OCI-LY7 (cell line): Measurements from ENCODE around the gene SYNGR4. TPM values are rescaled to one million over a fixed set of nuclear protein-coding genes. Genes with fewer than 3 reads are reported as not detected.

Experiments
- BruUV-seq: library from RNA; stranded (reverse); fragments of 400-500 nt; replicated peaks from 2 replicates; lab custom pipeline; 2021; lab: Mats Ljungman, UMichigan
- CTCF ChIA-PET: fragments of 300-600 bp; sonication (Branson Sonifier 250); formaldehyde crosslinking; loops from one replicate; lab custom pipeline; 2022; ENCODE audit warnings: antibody characterized with exemption; ENCODE audit not compliant: unreplicated experiment; lab: Charles Lee
- POLR2A ChIA-PET: fragments of 300-600 bp; sonication (Branson Sonifier 250); formaldehyde crosslinking; loops from one replicate; lab custom pipeline; 2022; ENCODE audit warnings: antibody characterized with exemption; lab: Charles Lee
- DNase-seq: peaks from one replicate; pipeline ENCODE4 v3.0.0-alpha.2; 2015; ENCODE audit warnings: low spot score
- H2AFZ ChIP-seq: fragments of 200-600 bp; sonication (generic), shearing (Covaris generic); 2 replicates; pipeline ENCODE4 v1.6.1; 2014; ENCODE audit warnings: mild to moderate bottlenecking, antibody characterized with exemption, low read length, moderate library complexity
- H3K27ac ChIP-seq: fragments of 200-600 bp; sonication (generic); 2 replicates; pipeline ENCODE4 v1.5.1; 2014; ENCODE audit warnings: mixed run types, low read depth, mild to moderate bottlenecking, moderate library complexity, low read length, inconsistent platforms; ENCODE audit not compliant: poor library complexity, severe bottlenecking
- H3K36me3 ChIP-seq: fragments of 200-600 bp; sonication (generic); 2 replicates; pipeline ENCODE4 v1.6.1; 2014; ENCODE audit warnings: mild to moderate bottlenecking, antibody characterized with exemption, low read length, moderate library complexity, mixed read lengths; ENCODE audit not compliant: insufficient read depth
- H3K4me1 ChIP-seq: fragments of 200-600 bp; sonication (generic); 2 replicates; pipeline ENCODE4 v1.5.1; 2014; ENCODE audit warnings: mild to moderate bottlenecking, low read length; ENCODE audit not compliant: insufficient read depth, poor library complexity, severe bottlenecking
- H3K4me2 ChIP-seq: fragments of 200-600 bp; sonication (generic); 2 replicates; pipeline ENCODE4 v1.6.1; 2014; ENCODE audit warnings: mild to moderate bottlenecking, low read length
- H3K4me3 ChIP-seq: fragments of 200-600 bp; sonication (generic); 2 replicates; pipeline ENCODE4 v1.5.1; 2014; ENCODE audit warnings: mild to moderate bottlenecking, low read depth, low read length; ENCODE audit not compliant: poor library complexity, severe bottlenecking
- H3K79me2 ChIP-seq: fragments of 200-600 bp; sonication (generic); 2 replicates; pipeline ENCODE4 v1.6.1; 2016; ENCODE audit warnings: low read depth, mild to moderate bottlenecking, low read length, moderate library complexity, mixed read lengths; ENCODE audit not compliant: insufficient read depth
- H3K9me2 ChIP-seq: fragments of 200-600 bp; sonication (generic); 2 replicates; pipeline ENCODE4 v1.6.1; 2016; ENCODE audit warnings: mild to moderate bottlenecking, low read length, mixed read lengths; ENCODE audit not compliant: insufficient read depth
- H3K9me3 ChIP-seq: fragments of 200-600 bp; sonication (generic); 2 replicates; pipeline ENCODE4 v1.6.1; 2014; ENCODE audit warnings: mild to moderate bottlenecking, mixed run types, low read length, mixed read lengths
- H4K20me1 ChIP-seq: fragments of 200-600 bp; sonication (generic); 2 replicates; pipeline ENCODE4 v1.6.1; 2014; ENCODE audit warnings: mild to moderate bottlenecking, antibody characterized with exemption, low read length, moderate library complexity, mixed read lengths; ENCODE audit not compliant: insufficient read depth
- EZH2phosphoT487 ChIP-seq: fragments of 200-600 bp; sonication (generic); IDR thresholded peaks from 2 replicates; pipeline ENCODE4 v1.6.1; 2018; ENCODE audit warnings: low read depth, borderline replicate concordance, mild to moderate bottlenecking, mixed run types, antibody characterized with exemption, low read length, moderate library complexity, mixed read lengths
- intact Hi-C: fragments of 100-400 bp; cut with micrococcal nuclease; formaldehyde crosslinking; loops from one replicate; pipeline ENCODE4 v1.10.0; 2022; ENCODE audit not compliant: unreplicated experiment
- total RNA-seq, 2 experiments: library from RNA; depleted of rRNA in 1 of 2; stranded (reverse); fragments of >200 nt in 1 of 2; shearing (Covaris generic) in 1 of 2; gene quantifications; 2 replicates each; pipeline ENCODE4 v1.2.3, GENCODE V29; 2014 to 2022
- TF ChIP-seq, protein P1 (sequence below): fragments of 200-600 bp; sonication (generic); conservative IDR thresholded peaks from 2 replicates; pipeline ENCODE4 v1.5.1; 2014; ENCODE audit warnings: mild to moderate bottlenecking, antibody characterized with exemption, low read length, moderate library complexity, mixed read lengths

Gene SYNGR4
- total RNA-seq, 2 experiments from 2014 or later: 0.38 to 1.2 TPM

DNA sequence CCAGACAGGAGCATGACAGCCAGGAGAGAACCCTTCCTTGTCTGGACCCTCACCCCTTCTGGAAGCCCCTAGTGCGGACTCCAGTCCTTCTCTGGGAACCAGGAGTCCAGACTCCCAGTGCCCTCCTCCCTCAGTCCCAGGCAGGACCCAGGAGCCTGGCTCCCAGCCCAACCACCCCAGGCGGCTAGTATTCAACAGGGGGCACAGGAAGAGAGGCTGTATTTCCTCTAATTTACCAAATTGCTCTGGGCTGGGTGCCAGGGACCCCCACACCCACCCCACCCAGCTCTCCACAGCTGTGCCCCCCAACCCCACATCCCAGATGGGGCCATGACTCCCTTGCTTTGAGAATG lies 32.6 kb downstream of the SYNGR4 start:
- H3K4me1 ChIP-seq: peaks cover 39% of the 10 kb centered on the region
- no peak overlapping the region for H2AFZ ChIP-seq
- no peaks in the 10 kb centered on the region for H4K20me1 ChIP-seq
- H3K9me2 ChIP-seq: no peaks in the 10 kb centered on the region
- DNase-seq: no peak
- H3K4me3 ChIP-seq: no peak overlapping the region
- intact Hi-C loops: no loop called here
- BruUV-seq: no TSS peak
- no peak for TF ChIP-seq EZH2phosphoT487
- TF ChIP-seq, protein P1, sequence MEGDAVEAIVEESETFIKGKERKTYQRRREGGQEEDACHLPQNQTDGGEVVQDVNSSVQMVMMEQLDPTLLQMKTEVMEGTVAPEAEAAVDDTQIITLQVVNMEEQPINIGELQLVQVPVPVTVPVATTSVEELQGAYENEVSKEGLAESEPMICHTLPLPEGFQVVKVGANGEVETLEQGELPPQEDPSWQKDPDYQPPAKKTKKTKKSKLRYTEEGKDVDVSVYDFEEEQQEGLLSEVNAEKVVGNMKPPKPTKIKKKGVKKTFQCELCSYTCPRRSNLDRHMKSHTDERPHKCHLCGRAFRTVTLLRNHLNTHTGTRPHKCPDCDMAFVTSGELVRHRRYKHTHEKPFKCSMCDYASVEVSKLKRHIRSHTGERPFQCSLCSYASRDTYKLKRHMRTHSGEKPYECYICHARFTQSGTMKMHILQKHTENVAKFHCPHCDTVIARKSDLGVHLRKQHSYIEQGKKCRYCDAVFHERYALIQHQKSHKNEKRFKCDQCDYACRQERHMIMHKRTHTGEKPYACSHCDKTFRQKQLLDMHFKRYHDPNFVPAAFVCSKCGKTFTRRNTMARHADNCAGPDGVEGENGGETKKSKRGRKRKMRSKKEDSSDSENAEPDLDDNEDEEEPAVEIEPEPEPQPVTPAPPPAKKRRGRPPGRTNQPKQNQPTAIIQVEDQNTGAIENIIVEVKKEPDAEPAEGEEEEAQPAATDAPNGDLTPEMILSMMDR: no peak
- no peaks in the 10 kb centered on the region for H3K9me3 ChIP-seq
- H3K27ac ChIP-seq: no peak overlapping the region
- CTCF ChIA-PET: interaction anchor here (0.5 kb wide), 1 partner anchor 731 kb away, joined by 10 read pairs; no protein-coding TSS in a partner anchor
- POLR2A ChIA-PET: no interaction called here
- H3K36me3 ChIP-seq: no peaks in the 10 kb centered on the region
- H3K79me2 ChIP-seq: no peaks in the 10 kb centered on the region
- no peak overlapping the region for H3K4me2 ChIP-seq

DNA sequence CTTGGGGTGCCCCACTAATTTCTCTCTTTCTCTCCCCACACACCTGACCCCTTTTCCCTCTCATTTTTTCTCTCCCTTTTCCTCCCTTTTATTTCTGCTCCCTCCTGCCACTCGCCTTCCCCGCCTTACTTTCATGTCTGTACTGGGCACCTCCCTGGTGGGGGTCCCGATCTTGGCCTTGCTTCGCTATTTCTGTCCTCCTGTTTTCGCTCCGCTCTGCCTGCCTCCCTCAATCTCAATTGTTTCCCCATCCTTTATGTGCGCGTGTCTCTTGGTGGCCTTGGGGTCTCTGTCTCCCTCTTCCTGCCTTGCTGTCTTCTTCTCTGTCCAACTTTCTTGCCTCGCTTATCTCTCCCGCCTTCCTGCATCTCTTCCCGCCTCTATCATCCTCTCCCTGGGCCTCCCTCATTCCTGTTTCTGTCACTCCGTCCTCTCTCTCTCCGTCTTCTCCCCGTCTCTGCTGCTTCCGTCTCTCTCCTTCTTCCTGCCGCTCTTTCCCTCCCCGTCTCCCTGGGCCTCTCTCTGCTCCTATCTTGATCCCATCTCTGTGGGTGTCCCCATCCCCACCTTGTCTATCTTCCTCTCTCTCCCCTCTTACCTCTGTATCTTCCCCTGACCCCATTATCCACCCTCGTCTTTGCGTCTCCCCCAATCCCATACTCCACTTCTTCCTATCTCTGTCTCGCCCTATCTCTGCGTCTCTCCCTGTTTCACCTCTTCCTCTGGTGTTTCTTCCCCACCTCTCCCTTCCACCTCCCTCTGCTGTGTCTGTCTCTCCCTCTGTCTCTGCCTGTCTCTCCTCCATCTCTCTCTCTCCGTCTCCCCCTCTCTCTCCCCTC lies 33.3 kb downstream of the SYNGR4 start:
- Histone ChIP-seq H3K4me2 (peak overlapping the region; percentile 69), H2AFZ (no peak overlapping the region), H3K79me2 (no peaks in the 10 kb centered on the region), H3K36me3 (no peaks in the 10 kb centered on the region), H3K4me1 (peaks cover 37% of the 10 kb centered on the region), H3K27ac (no peak overlapping the region), H3K9me2 (no peaks in the 10 kb centered on the region), H4K20me1 (no peaks in the 10 kb centered on the region), H3K4me3 (peak overlapping the region; percentile 62), H3K9me3 (no peaks in the 10 kb centered on the region)
- intact Hi-C loops: loop anchor here (2.0 kb wide), 1 partner anchor 77 kb away; a partner anchor contains a TSS
- TF ChIP-seq, protein P1: no peak
- TF ChIP-seq EZH2phosphoT487: no peak
- ChIA-PET CTCF (no interaction called here), POLR2A (no interaction called here)
- no peak for DNase-seq
- BruUV-seq: no TSS peak

DNA sequence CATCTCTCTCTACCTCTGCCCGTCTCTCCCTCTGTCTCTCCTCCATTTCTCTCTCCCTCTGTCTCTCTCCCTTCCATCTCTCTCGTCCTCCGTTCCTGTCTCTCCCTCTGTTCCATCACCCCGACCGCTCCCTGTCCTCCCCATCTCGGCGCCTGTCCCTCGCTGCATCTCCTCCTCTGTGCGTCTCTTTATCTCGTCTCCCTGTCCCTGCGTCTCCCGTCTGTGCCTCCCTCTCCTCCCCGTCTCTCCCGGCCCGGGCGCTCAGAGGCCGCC lies 33.9 kb downstream of the SYNGR4 start:
- Histone ChIP-seq H3K4me3 (peak overlapping the region; percentile 62), H3K4me2 (peak overlapping the region; percentile 69), H4K20me1 (no peaks in the 10 kb centered on the region), H3K9me3 (no peaks in the 10 kb centered on the region), H3K79me2 (no peaks in the 10 kb centered on the region), H3K27ac (no peak overlapping the region), H3K4me1 (peaks cover 37% of the 10 kb centered on the region), H2AFZ (no peak overlapping the region), H3K36me3 (no peaks in the 10 kb centered on the region), H3K9me2 (no peaks in the 10 kb centered on the region)
- DNase-seq: no peak
- no peak for TF ChIP-seq EZH2phosphoT487
- TF ChIP-seq, protein P1: no peak
- intact Hi-C loops: loop anchor here (2.0 kb wide), 1 partner anchor 77 kb away; a partner anchor contains a TSS
- ChIA-PET POLR2A (interaction anchor here (0.7 kb wide), 1 partner anchor 235 kb away, joined by 3 read pairs; no protein-coding TSS in a partner anchor), CTCF (no interaction called here)
- no TSS peak for BruUV-seq
